SH-SY5Y (cell line): ENCODE measurements around the gene ZNF445.
A peak's percentile ranks its signal among the peaks of the same experiment; 100 is the strongest.

ENCODE experiments used
- GATA2 ChIP-seq: IDR thresholded peaks from 2 replicates; pipeline ENCODE4 v1.6.1; 2011; ENCODE audit warnings: mild to moderate bottlenecking, low read depth, low read length
- GATA3 ChIP-seq: IDR thresholded peaks from 2 replicates; pipeline ENCODE4 v1.6.1; 2011; ENCODE audit warnings: low read depth, mild to moderate bottlenecking, low read length, moderate library complexity

GRCh38 chr3:44429459-44429858 is 48.0 kb downstream of the ZNF445 start:
- TF ChIP-seq GATA2: peak; percentile 79
- TF ChIP-seq GATA3: peak; percentile 71
